Mesenchymal stem cell (in vitro differentiated cells and primary cell): Measurements from ENCODE around the gene LRCH4.

Source experiments
- DNase-seq: peaks from one replicate; pipeline ENCODE4 v3.0.0-alpha.2; 2013
- H2AFZ ChIP-seq: one replicate; pipeline ENCODE4 v1.6.1; 2013; ENCODE audit warnings: low read depth, mild to moderate bottlenecking, control low read depth, inconsistent platforms, low read length, moderate library complexity
- H2AK5ac ChIP-seq: 2 replicates; pipeline ENCODE4 v1.6.1; 2013; ENCODE audit warnings: low read length, moderate library complexity, mild to moderate bottlenecking, inconsistent platforms; ENCODE audit not compliant: severe bottlenecking
- H2BK120ac ChIP-seq: one replicate; pipeline ENCODE4 v1.6.1; 2013; ENCODE audit warnings: low read depth, mild to moderate bottlenecking, inconsistent platforms, low read length, moderate library complexity
- H2BK12ac ChIP-seq, 2 experiments: one replicate each; pipeline ENCODE4 v1.6.1; 2013; ENCODE audit warnings: inconsistent platforms in 2 of 2, low read length in 2 of 2, mild to moderate bottlenecking in 2 of 2, moderate library complexity in 2 of 2, control low read depth in 1 of 2
- H2BK15ac ChIP-seq: one replicate; pipeline ENCODE4 v1.6.1; 2013; ENCODE audit warnings: mild to moderate bottlenecking, low read depth, inconsistent platforms; ENCODE audit not compliant: poor library complexity, severe bottlenecking
- H2BK5ac ChIP-seq: 2 replicates; pipeline ENCODE4 v1.6.1; 2013; ENCODE audit warnings: low read depth, mild to moderate bottlenecking, low read length, control low read depth, inconsistent platforms; ENCODE audit not compliant: poor library complexity, severe bottlenecking
- H3K14ac ChIP-seq, 2 experiments: one replicate each; pipeline ENCODE4 v1.6.1; 2013; ENCODE audit warnings: inconsistent platforms in 2 of 2, low read length in 2 of 2, control low read depth in 1 of 2, mild to moderate bottlenecking in 1 of 2, moderate library complexity in 1 of 2
- H3K18ac ChIP-seq, 2 experiments: one replicate each; pipeline ENCODE4 v1.6.1; 2013; ENCODE audit warnings: inconsistent platforms in 2 of 2, low read length in 2 of 2, control low read depth in 1 of 2, low read depth in 1 of 2, mild to moderate bottlenecking in 1 of 2
- H3K23ac ChIP-seq, 2 experiments: one replicate each; pipeline ENCODE4 v1.6.1; 2013; ENCODE audit warnings: inconsistent platforms in 2 of 2, low read length in 2 of 2, mild to moderate bottlenecking in 2 of 2, moderate library complexity in 2 of 2, control low read depth in 1 of 2
- H3K27ac ChIP-seq: 2 replicates; pipeline ENCODE4 v1.5.1; 2013; ENCODE audit warnings: mild to moderate bottlenecking, moderate library complexity, low read length, control low read depth, inconsistent platforms; ENCODE audit not compliant: poor library complexity, severe bottlenecking
- H3K27me3 ChIP-seq, 2 experiments: 2 replicates each; pipeline versions ENCODE4 v1.6.1 to v1.7.0; 2013; ENCODE audit warnings: low read length in 2 of 2, mild to moderate bottlenecking in 2 of 2, moderate library complexity in 2 of 2, control low read depth in 1 of 2, inconsistent platforms in 1 of 2; ENCODE audit not compliant: control insufficient read depth in 1 of 2, insufficient read depth in 1 of 2
- H3K36me3 ChIP-seq, 2 experiments: 2 replicates each; pipeline versions ENCODE4 v1.6.1 to v1.7.0; 2013; ENCODE audit warnings: low read length in 2 of 2, control low read depth in 1 of 2, inconsistent platforms in 1 of 2, low read depth in 1 of 2, mild to moderate bottlenecking in 1 of 2; ENCODE audit not compliant: insufficient read depth in 2 of 2, control insufficient read depth in 1 of 2
- H3K4ac ChIP-seq, 2 experiments: one replicate each; pipeline ENCODE4 v1.6.1; 2013; ENCODE audit warnings: inconsistent platforms in 2 of 2, low read length in 2 of 2, mild to moderate bottlenecking in 2 of 2, moderate library complexity in 2 of 2, control low read depth in 1 of 2, low read depth in 1 of 2
- H3K4me1 ChIP-seq: 2 replicates; pipeline ENCODE4 v1.6.1; 2013; ENCODE audit warnings: low read depth, low read length, control low read depth; ENCODE audit not compliant: control insufficient read depth, insufficient read depth
- H3K4me2 ChIP-seq: 2 replicates; pipeline ENCODE4 v1.6.1; 2013; ENCODE audit warnings: low read length, mild to moderate bottlenecking, inconsistent platforms; ENCODE audit not compliant: poor library complexity, severe bottlenecking
- H3K4me3 ChIP-seq, 2 experiments: 2 replicates each; pipeline versions ENCODE4 v1.5.1 to v1.7.0; 2013; ENCODE audit warnings: low read length in 2 of 2, mild to moderate bottlenecking in 2 of 2, control low read depth in 1 of 2, low read depth in 1 of 2; ENCODE audit not compliant: insufficient read depth in 1 of 2
- H3K79me1 ChIP-seq: replicated peaks from 2 replicates; pipeline ENCODE4 v1.6.1; 2013; ENCODE audit warnings: mild to moderate bottlenecking, control low read depth, low read length, inconsistent platforms; ENCODE audit not compliant: poor library complexity, severe bottlenecking
- H3K9ac ChIP-seq: 2 replicates; pipeline ENCODE4 v1.7.0; 2013; ENCODE audit warnings: mild to moderate bottlenecking, low read length, moderate library complexity
- H3K9me3 ChIP-seq: 2 replicates; pipeline ENCODE4 v1.7.0; 2013; ENCODE audit warnings: mild to moderate bottlenecking, low read length; ENCODE audit not compliant: control insufficient read depth
- H4K8ac ChIP-seq: one replicate; pipeline ENCODE4 v1.6.1; 2013; ENCODE audit warnings: inconsistent platforms, mild to moderate bottlenecking, low read length, moderate library complexity
- H4K91ac ChIP-seq: one replicate; pipeline ENCODE4 v1.6.1; 2013; ENCODE audit warnings: mild to moderate bottlenecking, low read length, inconsistent platforms
- WGBS: methylation state at CpG from one replicate; pipeline ENCODE4 v1.1.7; 2013; ENCODE audit warnings: mixed read lengths; 5-methylcytosine and 5-hydroxymethylcytosine counted together

The LRCH4 gene

GRCh38 chr7:100577507-100577906 lies 8.4 kb downstream of the LRCH4 start:
- Histone ChIP-seq H2BK120ac (no peak overlapping the region), H2BK5ac (no peak overlapping the region), H3K4ac (no peak overlapping the region), H3K4me2 (no peak overlapping the region), H3K4me3 (no peak overlapping the region), H2AK5ac (no peak overlapping the region), H2BK12ac (no peak overlapping the region), H3K9ac (no peak overlapping the region), H3K9me3 (no peaks in the 10 kb centered on the region), H2BK15ac (no peak overlapping the region), H4K91ac (no peak overlapping the region), H3K36me3 (peaks cover 68 to 99% of the 10 kb centered on the region in 2 experiments), H3K14ac (no peak overlapping the region), H3K18ac (no peak overlapping the region), H3K79me1 (peaks cover 40% of the 10 kb centered on the region), H3K4me1 (peaks cover 16% of the 10 kb centered on the region), H3K27ac (no peak overlapping the region), H3K27me3 (no peaks in the 10 kb centered on the region), H4K8ac (no peak overlapping the region), H3K23ac (no peak overlapping the region), H2AFZ (no peak overlapping the region)
- 97% methylated on average over 14 of the region's 14 CpGs for WGBS
- DNase-seq: no peak

DNA sequence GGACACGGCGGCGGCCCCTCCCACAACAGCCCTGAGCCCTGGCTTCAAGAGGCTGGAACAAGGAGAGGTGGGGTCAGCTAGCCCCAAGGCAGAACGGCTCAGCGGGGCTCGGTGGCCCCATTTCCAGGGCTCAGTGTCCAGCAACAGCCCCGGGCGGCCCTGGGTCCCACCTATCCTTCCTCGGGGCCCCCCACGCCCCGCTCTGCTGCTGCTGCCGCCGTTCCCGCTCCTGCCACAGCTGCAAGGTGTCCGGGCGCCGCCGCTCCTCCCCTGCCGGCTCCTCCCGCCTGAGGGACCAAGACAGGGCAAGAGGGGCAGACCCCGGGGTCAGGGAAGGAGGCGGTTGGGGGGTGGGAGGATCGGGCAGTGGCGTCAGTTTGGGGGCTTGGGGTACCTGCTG lies 8.8 kb downstream of the LRCH4 start:
- Histone ChIP-seq H2BK120ac (no peak overlapping the region), H2BK12ac (no peak overlapping the region), H3K4me2 (no peak overlapping the region), H3K36me3 (peaks cover 64 to 97% of the 10 kb centered on the region in 2 experiments), H2AFZ (no peak overlapping the region), H3K23ac (no peak overlapping the region), H2AK5ac (no peak overlapping the region), H2BK5ac (no peak overlapping the region), H3K9ac (no peak overlapping the region), H4K91ac (no peak overlapping the region), H3K4ac (no peak overlapping the region), H3K9me3 (no peaks in the 10 kb centered on the region), H3K18ac (no peak overlapping the region), H3K14ac (no peak overlapping the region), H2BK15ac (no peak overlapping the region), H3K4me1 (peaks cover 16% of the 10 kb centered on the region), H3K27me3 (peaks cover 0 to under 1% of the 10 kb centered on the region in 2 experiments), H3K79me1 (peaks cover 40% of the 10 kb centered on the region), H4K8ac (no peak overlapping the region), H3K4me3 (no peak overlapping the region), H3K27ac (no peak overlapping the region)
- DNase-seq: no peak
- 94% methylated on average over 24 of the region's 24 CpGs for WGBS

DNA sequence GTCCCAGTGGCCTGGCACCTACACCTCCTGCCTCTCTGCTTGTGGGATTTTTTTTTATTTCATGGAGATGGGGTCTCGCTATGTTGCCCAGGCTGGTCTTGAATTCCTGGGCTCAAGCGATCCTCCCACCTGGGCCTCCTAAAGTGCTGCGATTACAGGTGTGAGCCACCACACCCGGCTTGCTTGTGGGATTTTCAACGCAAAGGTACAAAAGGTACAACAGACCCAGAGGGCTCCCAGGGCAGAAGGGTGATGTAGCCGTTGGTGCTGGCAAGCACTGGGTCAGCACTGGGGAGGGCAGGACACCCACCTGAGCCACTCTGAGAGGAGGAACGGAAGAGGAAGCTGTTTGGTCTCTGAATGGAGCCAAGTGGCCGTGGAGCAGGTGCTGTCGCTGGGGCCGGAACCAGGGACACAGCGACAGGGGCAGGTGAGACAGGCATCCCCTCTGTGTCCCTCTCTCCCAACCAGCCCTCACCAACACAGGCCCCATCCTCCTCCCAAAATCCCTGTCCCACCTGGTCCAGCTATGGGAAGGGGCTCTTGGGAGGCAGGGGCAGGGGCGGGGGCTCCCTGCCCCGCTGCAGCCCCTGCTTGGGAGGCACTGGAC lies 9.4 kb downstream of the LRCH4 start:
- WGBS: over 99% methylated on average over 12 of the region's 13 CpGs
- no peak overlapping the region for H2BK12ac ChIP-seq

DNA sequence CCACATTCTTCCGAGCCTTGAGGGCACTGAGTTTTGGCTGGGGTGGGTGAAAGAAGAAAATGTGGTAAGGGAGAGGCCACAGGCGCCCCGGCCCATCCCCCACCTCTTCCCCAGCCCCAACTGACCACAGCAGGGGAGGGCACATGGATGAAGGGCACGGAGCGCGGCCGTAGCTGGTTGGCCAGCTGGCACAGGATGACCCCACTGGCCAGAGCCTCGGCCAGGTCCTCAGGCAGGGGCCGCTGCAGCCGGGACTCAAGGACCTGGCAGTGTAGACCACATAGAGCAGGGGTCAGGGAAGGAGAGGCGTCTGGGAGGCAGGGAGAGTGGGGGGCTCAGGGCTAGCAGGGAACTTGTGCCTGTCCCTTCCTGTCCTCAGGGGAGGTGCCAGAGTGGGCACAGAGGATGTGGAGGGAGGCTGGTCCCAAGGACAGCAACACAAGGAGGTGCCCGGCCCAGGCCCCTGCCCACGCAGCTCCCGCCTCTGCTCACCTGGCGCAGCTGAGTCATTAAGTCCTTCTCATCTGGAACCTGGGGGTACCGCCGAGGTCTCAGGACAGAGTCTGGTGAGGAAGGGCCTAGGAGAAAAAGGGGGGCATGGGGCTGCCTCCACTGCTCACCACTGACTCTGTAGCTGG lies 10.1 kb downstream of the LRCH4 start:
- no peak overlapping the region for H3K4me2 ChIP-seq
- H3K4me1 ChIP-seq: peaks cover 24% of the 10 kb centered on the region
- H2AFZ ChIP-seq: no peak overlapping the region
- no peak overlapping the region for H3K4ac ChIP-seq
- H3K9me3 ChIP-seq: no peaks in the 10 kb centered on the region
- H4K8ac ChIP-seq: no peak overlapping the region
- DNase-seq: no peak
- H2BK15ac ChIP-seq: no peak overlapping the region
- H3K23ac ChIP-seq: no peak overlapping the region
- peak overlapping the region; percentile 35 for H4K91ac ChIP-seq
- no peak overlapping the region for H3K18ac ChIP-seq
- peaks cover 34% of the 10 kb centered on the region for H3K79me1 ChIP-seq
- no peak overlapping the region for H2BK5ac ChIP-seq
- H3K9ac ChIP-seq: no peak overlapping the region
- no peak overlapping the region for H2BK12ac ChIP-seq
- H3K27me3 ChIP-seq: peaks cover 6 to 13% of the 10 kb centered on the region in 2 experiments
- no peak overlapping the region for H3K4me3 ChIP-seq
- H3K36me3 ChIP-seq: peaks cover 52 to 85% of the 10 kb centered on the region in 2 experiments
- H3K14ac ChIP-seq: no peak overlapping the region
- H2BK120ac ChIP-seq: no peak overlapping the region
- WGBS: 97% methylated on average over 17 of the region's 17 CpGs
- no peak overlapping the region for H3K27ac ChIP-seq
- H2AK5ac ChIP-seq: no peak overlapping the region

More for the DNA sequence above, 9.4 kb downstream of the LRCH4 start:
- Histone ChIP-seq H3K9me3 (no peaks in the 10 kb centered on the region), H3K27me3 (peaks cover 0 to 7% of the 10 kb centered on the region in 2 experiments), H3K4me1 (peaks cover 17% of the 10 kb centered on the region), H2AFZ (no peak overlapping the region), H2BK15ac (no peak overlapping the region), H3K79me1 (peaks cover 36% of the 10 kb centered on the region), H2AK5ac (no peak overlapping the region), H2BK120ac (no peak overlapping the region), H4K91ac (no peak overlapping the region), H3K14ac (no peak overlapping the region), H4K8ac (no peak overlapping the region), H3K4ac (no peak overlapping the region), H3K23ac (no peak overlapping the region), H3K27ac (no peak overlapping the region), H2BK5ac (no peak overlapping the region), H3K4me3 (no peak overlapping the region), H3K9ac (no peak overlapping the region), H3K18ac (no peak overlapping the region), H3K4me2 (no peak overlapping the region), H3K36me3 (peaks cover 58 to 91% of the 10 kb centered on the region in 2 experiments)
- no peak for DNase-seq
